HCT116 (cell line): ENCODE results near the gene NFIX.

ENCODE experiments used
- CEBPB ChIP-seq: IDR thresholded peaks from 2 replicates; pipeline ENCODE4 v1.6.1; 2012; ENCODE audit warnings: low read depth
- JUND ChIP-seq: IDR thresholded peaks from 2 replicates; pipeline ENCODE4 v1.6.1; 2012
- SIN3A ChIP-seq: IDR thresholded peaks from 2 replicates; pipeline ENCODE4 v1.6.1; 2012; ENCODE audit warnings: low read depth
- TF ChIP-seq, protein P1 (sequence below): IDR thresholded peaks from 2 replicates; pipeline ENCODE4 v1.6.1; 2012
- TF ChIP-seq, protein P2 (sequence below), 3 experiments: fragments of 200-600 bp in 1 of 3; sonication (generic) in 1 of 3; IDR thresholded peaks in 2 of 3; conservative IDR thresholded peaks in 1 of 3; 2 replicates each; pipeline ENCODE4 v1.5.1; 2012 to 2017; ENCODE audit warnings: low read depth in 2 of 3, low read length in 2 of 3, antibody characterized with exemption in 1 of 3, borderline replicate concordance in 1 of 3, control low read depth in 1 of 3, mild to moderate bottlenecking in 1 of 3, mixed read lengths in 1 of 3, mixed run types in 1 of 3, moderate library complexity in 1 of 3; ENCODE audit not compliant: insufficient read depth in 1 of 3
- TF ChIP-seq, protein P3 (sequence below): IDR thresholded peaks from 2 replicates; pipeline ENCODE4 v1.6.1; 2011; ENCODE audit warnings: mild to moderate bottlenecking, low read length, moderate library complexity; ENCODE audit not compliant: insufficient replicate concordance; ENCODE audit errors: extremely low read depth

GRCh38 chr19:13032837-13033236 is 37.6 kb downstream of the NFIX start:
- TF ChIP-seq, protein P1, sequence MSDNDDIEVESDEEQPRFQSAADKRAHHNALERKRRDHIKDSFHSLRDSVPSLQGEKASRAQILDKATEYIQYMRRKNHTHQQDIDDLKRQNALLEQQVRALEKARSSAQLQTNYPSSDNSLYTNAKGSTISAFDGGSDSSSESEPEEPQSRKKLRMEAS, result no peak
- no peak for TF ChIP-seq SIN3A
- no peak for TF ChIP-seq CEBPB
- TF ChIP-seq, protein P2, sequence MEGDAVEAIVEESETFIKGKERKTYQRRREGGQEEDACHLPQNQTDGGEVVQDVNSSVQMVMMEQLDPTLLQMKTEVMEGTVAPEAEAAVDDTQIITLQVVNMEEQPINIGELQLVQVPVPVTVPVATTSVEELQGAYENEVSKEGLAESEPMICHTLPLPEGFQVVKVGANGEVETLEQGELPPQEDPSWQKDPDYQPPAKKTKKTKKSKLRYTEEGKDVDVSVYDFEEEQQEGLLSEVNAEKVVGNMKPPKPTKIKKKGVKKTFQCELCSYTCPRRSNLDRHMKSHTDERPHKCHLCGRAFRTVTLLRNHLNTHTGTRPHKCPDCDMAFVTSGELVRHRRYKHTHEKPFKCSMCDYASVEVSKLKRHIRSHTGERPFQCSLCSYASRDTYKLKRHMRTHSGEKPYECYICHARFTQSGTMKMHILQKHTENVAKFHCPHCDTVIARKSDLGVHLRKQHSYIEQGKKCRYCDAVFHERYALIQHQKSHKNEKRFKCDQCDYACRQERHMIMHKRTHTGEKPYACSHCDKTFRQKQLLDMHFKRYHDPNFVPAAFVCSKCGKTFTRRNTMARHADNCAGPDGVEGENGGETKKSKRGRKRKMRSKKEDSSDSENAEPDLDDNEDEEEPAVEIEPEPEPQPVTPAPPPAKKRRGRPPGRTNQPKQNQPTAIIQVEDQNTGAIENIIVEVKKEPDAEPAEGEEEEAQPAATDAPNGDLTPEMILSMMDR (IDR thresholded peaks at IDR 0.05 in 2 of 3, conservative IDR thresholded peaks at IDR 0.05 in 1 of 3; ENCODE audit: borderline replicate concordance in 1 of 3, insufficient read depth in 1 of 3, low read depth in 2 of 3, low read length in 2 of 3), result no peak
- no peak for TF ChIP-seq JUND
- TF ChIP-seq, protein P3, sequence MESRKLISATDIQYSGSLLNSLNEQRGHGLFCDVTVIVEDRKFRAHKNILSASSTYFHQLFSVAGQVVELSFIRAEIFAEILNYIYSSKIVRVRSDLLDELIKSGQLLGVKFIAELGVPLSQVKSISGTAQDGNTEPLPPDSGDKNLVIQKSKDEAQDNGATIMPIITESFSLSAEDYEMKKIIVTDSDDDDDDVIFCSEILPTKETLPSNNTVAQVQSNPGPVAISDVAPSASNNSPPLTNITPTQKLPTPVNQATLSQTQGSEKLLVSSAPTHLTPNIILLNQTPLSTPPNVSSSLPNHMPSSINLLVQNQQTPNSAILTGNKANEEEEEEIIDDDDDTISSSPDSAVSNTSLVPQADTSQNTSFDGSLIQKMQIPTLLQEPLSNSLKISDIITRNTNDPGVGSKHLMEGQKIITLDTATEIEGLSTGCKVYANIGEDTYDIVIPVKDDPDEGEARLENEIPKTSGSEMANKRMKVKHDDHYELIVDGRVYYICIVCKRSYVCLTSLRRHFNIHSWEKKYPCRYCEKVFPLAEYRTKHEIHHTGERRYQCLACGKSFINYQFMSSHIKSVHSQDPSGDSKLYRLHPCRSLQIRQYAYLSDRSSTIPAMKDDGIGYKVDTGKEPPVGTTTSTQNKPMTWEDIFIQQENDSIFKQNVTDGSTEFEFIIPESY, result no peak
